ENCODE measurements around the gene MBP.

- TF ChIP-seq CTCF (IDR thresholded peaks at IDR 0.05) (no peak), POLR2A (IDR thresholded peaks at IDR 0.05) (no peak)
These were observed 3.6 kb upstream of the MBP start for GRCh38 chr18:77136076-77136718.
